Measurements from ENCODE around the gene ZNF791.
"Not testable (repeated sequence)": the region's sequence is repeated elsewhere in the genome, so short reads cannot be mapped to it uniquely, and the experiment has no call there.

Gene ZNF791

GRCh38 chr19:12629215-12629614 lies 18.5 kb downstream of the ZNF791 start:
- no peak for DNase-seq (ENCODE audit: low read depth in 2 of 2)

GRCh38 chr19:12636631-12637030 lies 25.9 kb downstream of the ZNF791 start:
- DNase-seq (ENCODE audit: low read depth in 2 of 2) = no peak

DNA sequence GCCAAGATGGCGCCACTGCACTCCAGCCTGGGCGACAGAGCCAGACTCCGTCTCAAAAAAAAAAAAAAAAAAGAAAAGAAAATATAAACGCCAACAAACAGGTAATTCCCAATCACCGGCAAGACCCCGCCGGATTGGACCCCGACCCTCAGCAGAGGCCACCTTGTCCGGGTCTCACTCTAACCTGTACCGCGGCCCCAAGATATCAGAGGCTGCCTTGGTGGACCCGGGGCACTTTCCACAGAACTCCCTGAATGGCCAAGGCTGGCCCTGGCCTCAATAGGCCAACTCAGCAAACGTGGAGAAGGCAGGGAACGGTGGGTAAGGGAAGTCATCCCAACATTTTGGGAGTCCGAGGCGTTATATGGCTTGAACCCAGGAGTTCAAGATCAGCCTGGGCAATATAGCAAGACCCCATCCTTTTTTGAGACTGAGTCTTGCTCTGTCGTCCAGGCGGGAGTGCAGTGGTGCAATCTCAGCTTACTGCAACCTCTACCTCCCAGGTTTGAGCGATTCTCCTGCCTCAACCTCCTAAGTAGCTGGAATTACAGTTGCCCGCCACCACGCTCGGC lies 28.0 kb downstream of the ZNF791 start:
- no peak for DNase-seq (ENCODE audit: low read depth in 2 of 2)

- peak; percentile 82 to 84 for DNase-seq (ENCODE audit: low read depth in 2 of 2)
Measured at GRCh38 chr19:12639901-12640613, 29.3 kb downstream of the ZNF791 start.

- DNase-seq (ENCODE audit: low read depth in 2 of 2) = no peak
Measured at GRCh38 chr19:12641456-12641855, 30.7 kb downstream of the ZNF791 start.

GRCh38 chr19:12642506-12642905 lies 31.8 kb downstream of the ZNF791 start:
- no peak for DNase-seq (ENCODE audit: low read depth in 2 of 2)

DNA sequence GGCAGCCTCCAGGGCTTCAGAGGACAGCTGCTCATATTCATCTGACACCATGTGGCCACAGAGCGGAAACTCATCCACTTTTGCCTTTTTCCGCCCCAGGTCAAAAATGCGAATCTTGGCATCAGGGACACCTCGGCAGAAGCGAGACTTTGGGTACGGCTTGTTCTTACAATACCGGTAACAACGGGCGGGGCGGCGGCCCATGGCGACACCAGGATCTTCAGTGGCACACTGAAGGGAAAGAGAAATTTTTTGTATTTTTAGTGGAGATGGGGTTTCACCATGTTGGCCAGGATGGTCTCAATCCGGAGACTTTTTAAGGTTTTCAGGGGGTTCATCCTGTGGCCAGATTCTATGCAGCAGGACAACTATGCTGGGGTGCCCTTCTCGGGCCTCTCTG lies 33.0 kb downstream of the ZNF791 start:
- not testable (repeated sequence) for DNase-seq (ENCODE audit: low read depth in 2 of 2)

- no peak for DNase-seq (ENCODE audit: low read depth in 2 of 2)
Measured at GRCh38 chr19:12646551-12646950, 35.8 kb downstream of the ZNF791 start.

GRCh38 chr19:12647047-12647446 lies 36.3 kb downstream of the ZNF791 start:
- DNase-seq (ENCODE audit: low read depth in 2 of 2) = no peak

- DNase-seq (ENCODE audit: low read depth in 2 of 2) = no peak
Measured at GRCh38 chr19:12647490-12648071, 36.9 kb downstream of the ZNF791 start.

DNA sequence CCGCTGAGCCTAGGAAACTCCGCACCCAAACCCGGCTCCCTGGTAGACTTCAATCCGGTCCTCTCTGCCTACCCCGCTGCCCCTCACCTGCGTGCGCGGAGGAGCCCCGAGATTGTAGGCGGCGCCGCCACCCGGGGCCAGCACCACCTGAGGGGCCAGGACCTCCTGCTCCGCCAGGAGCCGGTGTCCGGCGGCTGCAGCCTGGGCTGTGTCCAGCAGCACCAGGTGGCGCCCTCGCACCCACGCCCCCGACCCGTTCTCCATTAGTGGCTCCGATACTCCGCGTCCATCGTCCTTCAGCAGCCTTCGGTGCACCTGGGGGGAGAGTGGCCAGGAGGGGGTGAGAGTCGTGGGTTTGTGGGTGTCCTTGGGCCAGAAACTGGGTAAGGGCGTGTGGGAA lies 37.4 kb downstream of the ZNF791 start:
- no peak for DNase-seq (ENCODE audit: low read depth in 2 of 2)

GRCh38 chr19:12649941-12650340 lies 39.2 kb downstream of the ZNF791 start:
- DNase-seq (ENCODE audit: low read depth in 2 of 2) = no peak

GRCh38 chr19:12652219-12652618 lies 41.5 kb downstream of the ZNF791 start:
- DNase-seq (ENCODE audit: low read depth in 2 of 2) = no peak

DNA sequence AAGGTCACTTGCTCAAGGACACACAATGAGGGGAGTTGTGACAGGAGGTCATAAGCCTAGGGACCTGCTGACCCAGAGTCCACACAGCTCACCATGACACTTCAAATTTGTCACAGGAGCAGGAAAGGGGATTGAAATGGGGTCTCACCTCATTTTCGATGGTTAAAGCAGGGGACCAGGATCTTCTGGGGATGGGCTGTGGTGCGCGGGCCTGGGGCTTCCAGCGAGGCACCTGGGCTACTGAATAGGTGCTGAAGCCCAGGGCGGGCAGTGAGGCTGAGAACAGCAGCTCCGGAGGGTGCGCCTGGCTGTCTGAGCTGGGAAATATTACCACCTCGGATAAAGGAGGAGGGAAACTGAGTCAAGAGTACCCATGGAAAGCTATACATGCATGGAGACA lies 44.8 kb downstream of the ZNF791 start:
- DNase-seq (ENCODE audit: low read depth in 2 of 2) = no peak

- DNase-seq (ENCODE audit: low read depth in 2 of 2) = no peak
Measured at GRCh38 chr19:12656899-12657571, 46.3 kb downstream of the ZNF791 start.

DNA sequence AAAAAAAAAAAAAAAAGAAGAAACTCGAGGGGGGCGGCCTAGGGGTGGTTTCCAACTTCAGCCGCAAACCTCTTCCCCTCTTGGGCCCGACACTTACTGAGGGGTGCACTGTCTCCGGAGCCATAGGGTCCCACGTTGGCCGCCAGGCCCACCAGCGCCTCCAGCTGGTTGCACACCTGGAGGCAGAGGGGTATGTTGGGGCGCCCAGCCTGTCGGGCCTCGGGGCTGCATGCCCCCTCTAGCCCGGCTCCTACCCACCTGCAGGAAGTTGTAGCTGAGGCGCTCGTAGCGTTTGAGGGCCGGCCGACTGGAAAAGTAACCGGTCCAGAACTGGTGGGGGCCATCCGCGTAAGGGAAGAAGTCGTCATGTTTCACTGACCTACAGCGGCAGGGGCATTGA lies 47.2 kb downstream of the ZNF791 start:
- DNase-seq (ENCODE audit: low read depth in 2 of 2) = no peak

- DNase-seq (ENCODE audit: low read depth in 2 of 2) = no peak
Measured at GRCh38 chr19:12660980-12661379, 50.3 kb downstream of the ZNF791 start.

GRCh38 chr19:12664406-12665280 lies 53.9 kb downstream of the ZNF791 start:
- no peak for DNase-seq (ENCODE audit: low read depth in 2 of 2)

DNA sequence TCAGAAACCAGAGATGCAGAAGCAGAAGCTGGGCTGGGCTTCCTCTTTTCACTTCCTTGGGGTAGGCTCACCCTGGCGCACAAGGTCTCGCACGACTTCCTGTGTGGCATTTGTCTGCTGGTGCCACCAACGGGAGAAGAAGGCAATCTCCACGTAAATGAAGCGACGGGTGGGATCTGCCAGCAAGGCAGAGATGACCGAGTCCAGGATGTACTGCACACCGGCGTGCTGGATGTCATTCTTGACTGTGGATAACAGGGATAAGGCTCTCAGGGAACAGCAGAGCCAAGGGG lies 54.5 kb downstream of the ZNF791 start:
- DNase-seq (ENCODE audit: low read depth in 2 of 2) = peak; percentile 20 to 34

DNA sequence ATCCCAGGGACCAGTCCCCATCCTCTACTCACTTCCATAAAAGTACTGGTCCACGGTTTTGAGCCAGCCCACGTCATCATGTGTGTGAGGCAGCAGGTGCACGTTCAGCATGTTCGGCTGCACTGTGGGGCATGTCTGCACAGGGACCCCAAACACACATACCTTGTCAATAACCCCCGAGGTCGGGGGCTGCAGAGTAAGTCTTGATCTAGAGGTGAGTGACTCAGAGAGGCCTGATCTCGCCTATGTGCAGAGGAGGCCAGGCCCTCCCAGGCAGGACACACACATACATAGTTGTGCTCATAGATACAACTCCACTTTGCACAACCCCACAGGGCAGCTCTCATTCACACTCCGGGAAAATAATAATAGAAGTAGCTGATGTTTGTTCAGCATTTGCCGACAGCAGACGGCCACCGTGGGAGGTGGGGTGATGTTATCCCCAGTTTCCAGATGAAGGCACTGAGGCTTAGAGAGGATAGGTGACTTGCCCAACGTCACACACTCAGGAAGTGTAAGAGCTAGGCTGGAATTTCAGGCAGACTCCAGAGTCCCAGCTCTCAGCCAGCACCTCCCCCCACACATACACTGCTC lies 55.0 kb downstream of the ZNF791 start:
- DNase-seq (ENCODE audit: low read depth in 2 of 2) = no peak

DNA sequence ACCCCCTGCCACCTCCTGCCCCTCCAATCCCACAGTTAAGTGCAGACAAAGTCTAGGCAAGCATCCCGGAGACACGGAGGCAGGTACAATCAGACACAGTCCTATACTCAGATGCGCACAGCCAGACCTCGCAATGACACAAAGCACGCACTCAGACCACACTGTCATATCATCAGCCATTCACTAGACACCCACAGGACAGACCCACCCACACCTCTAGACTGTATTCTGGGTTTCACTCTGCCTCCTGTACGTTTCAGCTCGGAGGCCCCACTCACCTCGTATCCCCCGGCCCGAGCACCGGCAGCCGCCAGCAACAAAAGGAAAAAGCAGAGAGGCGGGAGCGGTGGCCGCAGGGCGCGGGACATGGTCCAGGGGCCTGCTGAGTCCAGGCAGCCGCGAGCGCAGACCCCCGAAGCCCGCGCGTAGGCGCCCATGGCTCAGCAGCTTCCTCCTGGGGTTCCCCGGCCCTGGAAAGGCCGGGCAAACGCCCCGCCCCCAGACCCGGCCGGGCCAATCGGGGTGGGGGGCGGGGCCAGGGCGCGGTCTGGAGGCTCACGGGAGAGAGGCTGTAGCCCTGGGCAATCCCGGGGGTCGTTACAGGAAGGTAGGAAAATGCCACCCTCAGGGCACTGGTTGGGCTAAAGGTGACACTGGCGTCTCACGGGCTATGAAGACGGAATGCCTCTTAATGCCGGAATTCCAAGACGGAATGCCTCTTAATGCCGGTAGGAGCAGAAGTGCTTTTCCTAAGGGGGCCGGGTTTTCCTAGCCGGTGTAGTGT lies 55.7 kb downstream of the ZNF791 start, which contains the start of the genes MAN2B1 and WDR83:
Gene MAN2B1 (minus strand): TSS at position 478 of the 784 bp plus-strand sequence. CDS start 41 bp downstream, at position 437.
Gene WDR83 (plus strand): TSS at position 543 of the 784 bp plus-strand sequence. CDS start 2,984 bp downstream, outside the sequence.
- DNase-seq (ENCODE audit: low read depth in 2 of 2) = peak; percentile 47 to 77

Data from stimulated activated CD8-positive, alpha-beta memory T cell treated with anti-CD3 and anti-CD28 coated beads, Interleukin-7, amount 100 ng/mL, for 4 hours (primary cell).